Measurements from ENCODE around the gene FCRL5.

GRCh38 chr1:157515709-157516108, 36.6 kb downstream of the FCRL5 start:
- TF ChIP-seq SUZ12 (IDR thresholded peaks at IDR 0.05): no peak
- TF ChIP-seq LEF1 (IDR thresholded peaks at IDR 0.05; ENCODE audit: borderline replicate concordance): no peak
- no peak for TF ChIP-seq FOXK2 (IDR thresholded peaks at IDR 0.05)
- TF ChIP-seq ARNT (IDR thresholded peaks at IDR 0.05): no peak
- TF ChIP-seq FOXA1 (IDR thresholded peaks at IDR 0.05): no peak

Data from HEK293T (cell line).